ENCODE results near the gene TBL1Y.

GRCh38 chrY:7085606-7086005 is 175.1 kb downstream of the TBL1Y start:
- no peak for TF ChIP-seq GATA2 (IDR thresholded peaks at IDR 0.05; ENCODE audit: low read depth, low read length)
- no peak for TF ChIP-seq GATA3 (IDR thresholded peaks at IDR 0.05; ENCODE audit: low read depth, low read length)
